ENCODE data around the gene LAPTM5. TPM values are rescaled to one million over a fixed set of nuclear protein-coding genes. Genes with fewer than 3 reads are reported as not detected.

Gene LAPTM5
- total RNA-seq, 4 donors from 2014 or later: 8.7 to 21.5 (median 15.6) TPM

GRCh38 chr1:30731109-30731805, 26.3 kb downstream of the LAPTM5 start:
- intact Hi-C loops (cut with DNase I; ENCODE audit: low total_unique reads): no loop called here
- 70 to 79% methylated on average over 10 of the region's 10 CpGs for WGBS, 2 donors
- no peak for TF ChIP-seq CTCF (IDR thresholded peaks at IDR 0.05)
- no peak for TF ChIP-seq POLR2A (IDR thresholded peaks at IDR 0.05)
- DNase-seq (ENCODE audit: low spot score in 2 of 2): no peak
- no peak overlapping the region for H3K4me3 ChIP-seq (ENCODE audit: low read depth, poor library complexity, severe bottlenecking)

- TF ChIP-seq CTCF (IDR thresholded peaks at IDR 0.05) (no peak), POLR2A (IDR thresholded peaks at IDR 0.05) (no peak)
- intact Hi-C loops (cut with DNase I; ENCODE audit: low total_unique reads): no loop called here
- WGBS, 2 donors: 63 to 69% methylated on average over 17 to 23 of the region's 23 CpGs
- DNase-seq (ENCODE audit: low spot score in 2 of 2): no peak
- no peak overlapping the region for H3K4me3 ChIP-seq (ENCODE audit: low read depth, poor library complexity, severe bottlenecking)
Observed at GRCh38 chr1:30730346-30731108, 27.0 kb downstream of the LAPTM5 start.

- TF ChIP-seq POLR2A (IDR thresholded peaks at IDR 0.05) (no peak), CTCF (IDR thresholded peaks at IDR 0.05) (no peak)
Observed at GRCh38 chr1:30729901-30730300, 27.7 kb downstream of the LAPTM5 start.

DNA sequence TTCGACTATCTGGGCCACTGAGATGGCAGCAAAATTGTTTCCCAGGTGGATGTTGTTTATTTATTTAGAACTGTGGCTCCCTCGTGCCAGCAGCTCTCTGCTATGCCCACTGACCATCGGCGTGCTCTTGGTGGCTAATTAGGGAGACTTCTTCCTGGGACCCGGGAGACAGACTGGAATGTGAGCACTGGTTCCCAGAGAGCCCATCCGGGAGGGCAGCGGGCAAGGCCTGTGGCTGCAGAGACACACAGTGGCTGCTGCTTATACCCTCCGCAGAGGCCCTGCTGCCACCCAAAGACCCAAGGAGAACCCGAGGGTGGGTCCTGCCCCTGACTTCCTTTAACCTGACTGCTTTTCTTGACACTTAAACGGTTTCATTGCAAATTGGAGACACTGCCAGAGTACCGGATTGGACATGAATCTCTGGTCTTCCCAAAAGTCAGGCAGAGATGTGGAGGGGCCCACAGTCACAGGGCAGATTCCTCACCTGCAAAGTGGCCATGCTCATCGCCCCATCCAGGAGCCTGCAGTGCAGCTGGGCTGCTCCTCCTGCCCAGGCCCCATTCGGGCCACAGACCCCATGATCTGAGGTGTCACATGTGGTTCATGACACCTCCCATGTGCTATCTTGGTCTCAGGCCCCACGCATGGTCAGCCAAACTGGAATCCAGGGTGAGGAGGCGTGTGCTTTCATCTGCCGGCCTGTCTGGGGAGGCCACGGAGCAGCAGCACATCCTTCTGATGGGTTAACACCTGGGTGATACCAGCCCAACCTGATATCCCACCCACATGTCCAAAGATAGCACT, 28.5 kb downstream of the LAPTM5 start:
- intact Hi-C loops (cut with DNase I; ENCODE audit: low total_unique reads): loop anchor here (5.0 kb wide), 1 partner anchor 753 kb away; no protein-coding TSS in a partner anchor
- TF ChIP-seq CTCF (IDR thresholded peaks at IDR 0.05) (no peak), POLR2A (IDR thresholded peaks at IDR 0.05) (no peak)
- no peak for DNase-seq (ENCODE audit: low spot score in 2 of 2)
- 74 to 78% methylated on average over 15 to 17 of the region's 17 CpGs for WGBS, 2 donors
- H3K4me3 ChIP-seq (ENCODE audit: low read depth, poor library complexity, severe bottlenecking): no peak overlapping the region

More at GRCh38 chr1:30729901-30730300, 27.7 kb downstream of the LAPTM5 start:
- DNase-seq (ENCODE audit: low spot score in 2 of 2): no peak
- H3K4me3 ChIP-seq (ENCODE audit: low read depth, poor library complexity, severe bottlenecking): no peak overlapping the region
- intact Hi-C loops (cut with DNase I; ENCODE audit: low total_unique reads): loop anchor here (5.0 kb wide), 1 partner anchor 752 kb away; no protein-coding TSS in a partner anchor
- WGBS, 2 donors: 88 to 91% methylated on average over 6 of the region's 6 CpGs

DNA sequence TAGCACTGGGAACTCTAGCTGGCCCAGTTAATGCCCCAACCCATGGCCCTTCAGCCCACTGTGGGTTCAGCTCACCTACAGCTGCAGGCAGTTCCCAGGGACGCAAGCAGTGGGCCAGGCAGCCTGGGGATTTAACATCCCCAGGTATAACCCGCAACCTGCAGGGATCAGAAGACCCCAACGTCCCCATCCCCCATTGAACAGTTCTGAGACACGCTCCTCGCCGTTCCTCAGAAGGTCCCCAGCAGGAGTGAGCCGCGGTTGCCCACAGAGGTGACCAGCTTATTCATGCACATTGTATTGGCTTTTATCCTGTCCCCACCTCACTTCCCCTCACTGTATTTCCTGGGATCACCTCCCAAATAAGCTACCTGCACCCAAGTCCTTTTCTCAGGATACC, 29.2 kb downstream of the LAPTM5 start:
- WGBS, 2 donors: 81 to 82% methylated on average over 8 of the region's 8 CpGs
- no peak for DNase-seq (ENCODE audit: low spot score in 2 of 2)
- intact Hi-C loops (cut with DNase I; ENCODE audit: low total_unique reads): loop anchor here (5.0 kb wide), 1 partner anchor 754 kb away; no protein-coding TSS in a partner anchor
- H3K4me3 ChIP-seq (ENCODE audit: low read depth, poor library complexity, severe bottlenecking): no peak overlapping the region
- no peak for TF ChIP-seq POLR2A (IDR thresholded peaks at IDR 0.05)
- no peak for TF ChIP-seq CTCF (IDR thresholded peaks at IDR 0.05)
